NCI-H524 treated with DMSO at 0.1 percent for 48 hours (cell line): ENCODE measurements around the gene ZNF407.

Experiments used
- DNase-seq: peaks from one replicate; lab custom pipeline; 2025; lab: John Stamatoyannopoulos, UW

Gene ZNF407

GRCh38 chr18:74669136-74669798, 71.6 kb downstream of the ZNF407 start:
- DNase-seq: no peak

- DNase-seq: no peak
Observed at GRCh38 chr18:74672371-74672770, 74.7 kb downstream of the ZNF407 start.

GRCh38 chr18:74674487-74674886, 76.8 kb downstream of the ZNF407 start:
- DNase-seq: no peak

GRCh38 chr18:74679006-74679678, 81.5 kb downstream of the ZNF407 start:
- DNase-seq: no peak

GRCh38 chr18:74679679-74680076, 82.0 kb downstream of the ZNF407 start:
- DNase-seq: no peak

- no peak for DNase-seq
Observed at GRCh38 chr18:74682141-74682990, 84.7 kb downstream of the ZNF407 start.

- no peak for DNase-seq
Observed at GRCh38 chr18:74682991-74683297, 85.3 kb downstream of the ZNF407 start.

- no peak for DNase-seq
Observed at GRCh38 chr18:74683573-74683972, 85.9 kb downstream of the ZNF407 start.

- DNase-seq: no peak
Observed at GRCh38 chr18:74689251-74689650, 91.6 kb downstream of the ZNF407 start.

- no peak for DNase-seq
Observed at GRCh38 chr18:74692367-74693013, 94.8 kb downstream of the ZNF407 start.

GRCh38 chr18:74694436-74694835, 96.8 kb downstream of the ZNF407 start:
- no peak for DNase-seq

GRCh38 chr18:74695170-74695569, 97.5 kb downstream of the ZNF407 start:
- DNase-seq: no peak

- no peak for DNase-seq
Observed at GRCh38 chr18:74698881-74699280, 101.2 kb downstream of the ZNF407 start.

- DNase-seq: no peak
Observed at GRCh38 chr18:74699455-74699854, 101.8 kb downstream of the ZNF407 start.

- DNase-seq: no peak
Observed at GRCh38 chr18:74702950-74703349, 105.3 kb downstream of the ZNF407 start.

- no peak for DNase-seq
Observed at GRCh38 chr18:74708169-74708568, 110.5 kb downstream of the ZNF407 start.

- no peak for DNase-seq
Observed at GRCh38 chr18:74709452-74709851, 111.8 kb downstream of the ZNF407 start.

- no peak for DNase-seq
Observed at GRCh38 chr18:74714120-74714519, 116.5 kb downstream of the ZNF407 start.

- DNase-seq: no peak
Observed at GRCh38 chr18:74714791-74715190, 117.1 kb downstream of the ZNF407 start.

- no peak for DNase-seq
Observed at GRCh38 chr18:74715306-74715705, 117.6 kb downstream of the ZNF407 start.

GRCh38 chr18:74715865-74716712, 118.4 kb downstream of the ZNF407 start:
- no peak for DNase-seq

- no peak for DNase-seq
Observed at GRCh38 chr18:74718312-74718711, 120.6 kb downstream of the ZNF407 start.
